GM19372 (cell line): ENCODE data around the gene SNAP47.

Experiments
- ATAC-seq: cut with Tn5 transposase; IDR thresholded peaks from one replicate; pipeline ENCODE4 v1.9.1; 2021; ENCODE audit warnings: mild to moderate bottlenecking, low read depth, moderate library complexity; ENCODE audit not compliant: unreplicated experiment

SNAP47 gene

GRCh38 chr1:227793948-227794816 lies 58.9 kb downstream of the SNAP47 start:
- ATAC-seq: no peak

- ATAC-seq: no peak
These were observed 59.6 kb downstream of the SNAP47 start for GRCh38 chr1:227794817-227795192.

- no peak for ATAC-seq
These were observed 60.5 kb downstream of the SNAP47 start for GRCh38 chr1:227795732-227796131.

- ATAC-seq: no peak
These were observed 61.2 kb downstream of the SNAP47 start for GRCh38 chr1:227796359-227796915.

GRCh38 chr1:227797144-227797543 lies 61.9 kb downstream of the SNAP47 start:
- ATAC-seq: no peak

- no peak for ATAC-seq
These were observed 62.4 kb downstream of the SNAP47 start for GRCh38 chr1:227797625-227798024.

GRCh38 chr1:227798078-227798802 lies 63.0 kb downstream of the SNAP47 start:
- ATAC-seq: no peak

- no peak for ATAC-seq
These were observed 64.5 kb downstream of the SNAP47 start for GRCh38 chr1:227799756-227800155.

- no peak for ATAC-seq
These were observed 68.7 kb downstream of the SNAP47 start for GRCh38 chr1:227803933-227804332.

- ATAC-seq: no peak
These were observed 70.5 kb downstream of the SNAP47 start for GRCh38 chr1:227805606-227806197.

- ATAC-seq: no peak
These were observed 73.3 kb downstream of the SNAP47 start for GRCh38 chr1:227808566-227808965.

GRCh38 chr1:227809026-227809425 lies 73.8 kb downstream of the SNAP47 start:
- no peak for ATAC-seq

GRCh38 chr1:227813962-227814361 lies 78.7 kb downstream of the SNAP47 start:
- no peak for ATAC-seq

- no peak for ATAC-seq
These were observed 80.5 kb downstream of the SNAP47 start, which contains the start of gene PRSS38 for GRCh38 chr1:227815468-227816409. TSS of gene PRSS38 (plus strand) at chr1:227815675. CDS start at chr1:227815717, 42 bp downstream.

GRCh38 chr1:227816750-227817446 lies 81.7 kb downstream of the SNAP47 start:
- ATAC-seq: no peak

- no peak for ATAC-seq
These were observed 88.3 kb downstream of the SNAP47 start for GRCh38 chr1:227823537-227823936.

GRCh38 chr1:227824204-227824603 lies 89.0 kb downstream of the SNAP47 start:
- ATAC-seq: no peak

- ATAC-seq: no peak
These were observed 93.6 kb downstream of the SNAP47 start for GRCh38 chr1:227828786-227829185.
